Parathyroid adenoma (tissue), 2 donors: ENCODE data around the gene PGC.

Experiments
- H2AFZ ChIP-seq: fragments of 300-600 bp; sonication (generic); one replicate; pipeline ENCODE4 v1.7.0; 2017; ENCODE audit warnings: antibody characterized with exemption, mild to moderate bottlenecking
- H3K27ac ChIP-seq: fragments of 300-600 bp; sonication (generic); one replicate; pipeline ENCODE4 v1.7.0; 2017
- H3K27me3 ChIP-seq: fragments of 300-600 bp; sonication (generic); one replicate; pipeline ENCODE4 v1.7.0; 2017; ENCODE audit warnings: low read length; ENCODE audit not compliant: control insufficient read depth, insufficient read depth
- H3K36me3 ChIP-seq: fragments of 300-600 bp; sonication (generic); one replicate; pipeline ENCODE4 v1.7.0; 2017; ENCODE audit warnings: low read length; ENCODE audit not compliant: control insufficient read depth, insufficient read depth
- H3K4me1 ChIP-seq: fragments of 300-600 bp; sonication (generic); one replicate; pipeline ENCODE4 v1.7.0; 2017; ENCODE audit warnings: control low read depth
- H3K4me2 ChIP-seq: fragments of 300-600 bp; sonication (generic); one replicate; pipeline ENCODE4 v1.7.0; 2017; ENCODE audit warnings: low read length
- H3K4me3 ChIP-seq: fragments of 300-600 bp; sonication (generic); one replicate; pipeline ENCODE4 v1.7.0; 2017; ENCODE audit warnings: low read depth, low read length
- H3K79me2 ChIP-seq: fragments of 300-600 bp; sonication (generic); one replicate; pipeline ENCODE4 v1.7.0; 2017; ENCODE audit warnings: control low read depth
- H3K9ac ChIP-seq: fragments of 300-600 bp; sonication (generic); one replicate; pipeline ENCODE4 v1.7.0; 2017; ENCODE audit warnings: mild to moderate bottlenecking
- H3K9me3 ChIP-seq: fragments of 300-600 bp; sonication (generic); one replicate; pipeline ENCODE4 v1.7.0; 2017; ENCODE audit warnings: low read length; ENCODE audit not compliant: control insufficient read depth
- CTCF ChIP-seq: fragments of 300-600 bp; sonication (generic); IDR thresholded peaks from one replicate; pipeline ENCODE4 v1.7.0; 2017; ENCODE audit warnings: antibody characterized with exemption, mild to moderate bottlenecking
- donor health status: primary hyperparathyroidism.

Gene PGC

GRCh38 chr6:41763470-41763869, 16.3 kb upstream of the PGC start:
- no peak overlapping the region for H2AFZ ChIP-seq
- no peak overlapping the region for H3K4me3 ChIP-seq

DNA sequence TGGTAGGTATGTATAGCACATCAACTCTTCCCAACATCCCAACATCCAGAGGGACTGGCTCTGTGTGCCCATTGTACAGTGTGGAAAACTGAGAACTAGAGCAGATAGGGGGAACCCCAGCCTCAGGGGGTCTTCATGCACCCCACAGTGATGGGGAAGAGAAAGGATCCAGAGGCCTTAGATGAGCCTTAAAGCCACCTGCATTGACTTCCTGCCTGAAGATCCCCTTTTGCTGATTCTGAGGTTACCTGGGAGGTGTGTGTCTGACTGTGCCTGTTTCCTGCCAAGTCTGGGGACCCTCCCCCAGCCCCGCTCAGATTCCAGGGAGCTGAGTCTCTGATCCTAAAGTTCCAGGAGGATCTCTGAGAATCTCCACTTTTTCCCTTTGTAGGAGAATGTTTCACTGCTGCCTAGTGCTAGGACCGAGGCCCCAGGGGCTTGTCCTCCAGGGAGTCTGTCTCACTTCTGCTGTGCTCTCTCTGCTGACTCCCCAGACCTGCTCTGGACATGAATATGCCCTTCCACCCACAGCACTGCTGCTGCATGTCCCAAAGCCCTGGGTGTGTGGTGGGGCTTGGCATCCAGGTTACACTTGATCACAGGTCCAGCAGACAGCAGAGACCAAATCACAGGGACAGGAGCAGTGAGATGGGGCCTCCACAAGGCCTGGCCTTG, 12.8 kb upstream of the PGC start:
- Histone ChIP-seq H3K79me2 (no peaks in the 10 kb centered on the region), H2AFZ (no peak overlapping the region), H3K9me3 (no peaks in the 10 kb centered on the region), H3K27ac (no peak overlapping the region), H3K4me1 (no peaks in the 10 kb centered on the region), H3K4me3 (no peak overlapping the region), H3K9ac (no peak overlapping the region), H3K4me2 (no peak overlapping the region), H3K27me3 (no peaks in the 10 kb centered on the region), H3K36me3 (no peaks in the 10 kb centered on the region)
- no peak for TF ChIP-seq CTCF

More at GRCh38 chr6:41763470-41763869, 16.3 kb upstream of the PGC start:
- no peaks in the 10 kb centered on the region for H3K9me3 ChIP-seq
- TF ChIP-seq CTCF: no peak
- H3K36me3 ChIP-seq: no peaks in the 10 kb centered on the region
- no peaks in the 10 kb centered on the region for H3K27me3 ChIP-seq
- no peak overlapping the region for H3K9ac ChIP-seq
- no peaks in the 10 kb centered on the region for H3K79me2 ChIP-seq
- H3K4me1 ChIP-seq: no peaks in the 10 kb centered on the region
- H3K27ac ChIP-seq: no peak overlapping the region
- no peak overlapping the region for H3K4me2 ChIP-seq

GRCh38 chr6:41759106-41759904, 12.1 kb upstream of the PGC start:
- Histone ChIP-seq H3K4me3 (no peak overlapping the region), H2AFZ (no peak overlapping the region), H3K27ac (no peak overlapping the region), H3K79me2 (no peaks in the 10 kb centered on the region), H3K4me1 (no peaks in the 10 kb centered on the region), H3K9me3 (no peaks in the 10 kb centered on the region), H3K9ac (no peak overlapping the region), H3K27me3 (no peaks in the 10 kb centered on the region), H3K36me3 (no peaks in the 10 kb centered on the region), H3K4me2 (no peak overlapping the region)
- TF ChIP-seq CTCF: no peak

GRCh38 chr6:41758641-41759035, 11.4 kb upstream of the PGC start:
- Histone ChIP-seq H3K4me3 (no peak overlapping the region), H3K79me2 (no peaks in the 10 kb centered on the region), H3K4me1 (no peaks in the 10 kb centered on the region), H2AFZ (no peak overlapping the region), H3K27me3 (no peaks in the 10 kb centered on the region), H3K27ac (no peak overlapping the region), H3K9ac (no peak overlapping the region), H3K9me3 (no peaks in the 10 kb centered on the region), H3K36me3 (no peaks in the 10 kb centered on the region), H3K4me2 (no peak overlapping the region)
- TF ChIP-seq CTCF: no peak
